Measurements from ENCODE around the gene BBOX1.

The BBOX1 gene

GRCh38 chr11:27025957-27026733 lies 14.5 kb upstream of the BBOX1 start:
- no peak for DNase-seq

- DNase-seq: no peak
These were observed 12.1 kb upstream of the BBOX1 start for GRCh38 chr11:27028561-27028965.

GRCh38 chr11:27029966-27030365 lies 10.6 kb upstream of the BBOX1 start:
- no peak for DNase-seq

GRCh38 chr11:27031754-27032153 lies 8.9 kb upstream of the BBOX1 start:
- no peak for DNase-seq

- DNase-seq: no peak
These were observed 742 bp upstream of the BBOX1 start for GRCh38 chr11:27039873-27040272.

GRCh38 chr11:27041141-27041899 lies 705 bp downstream of the BBOX1 start:
- DNase-seq: no peak

- DNase-seq: no peak
These were observed 6.3 kb downstream of the BBOX1 start for GRCh38 chr11:27046956-27047355.

- no peak for DNase-seq
These were observed 12.1 kb downstream of the BBOX1 start for GRCh38 chr11:27052668-27053067.

- DNase-seq: no peak
These were observed 14.6 kb downstream of the BBOX1 start for GRCh38 chr11:27055065-27055682.

GRCh38 chr11:27057091-27057780 lies 16.6 kb downstream of the BBOX1 start:
- no peak for DNase-seq

GRCh38 chr11:27058456-27058855 lies 17.8 kb downstream of the BBOX1 start:
- DNase-seq: no peak

GRCh38 chr11:27059431-27059830 lies 18.8 kb downstream of the BBOX1 start:
- no peak for DNase-seq

- no peak for DNase-seq
These were observed 20.3 kb downstream of the BBOX1 start for GRCh38 chr11:27060816-27061460.

- DNase-seq: no peak
These were observed 20.8 kb downstream of the BBOX1 start for GRCh38 chr11:27061461-27061821.

- no peak for DNase-seq
These were observed 23.5 kb downstream of the BBOX1 start for GRCh38 chr11:27064086-27064485.

GRCh38 chr11:27075192-27075591 lies 34.6 kb downstream of the BBOX1 start:
- no peak for DNase-seq

GRCh38 chr11:27075655-27076054 lies 35.0 kb downstream of the BBOX1 start:
- DNase-seq: no peak

GRCh38 chr11:27076121-27076589 lies 35.5 kb downstream of the BBOX1 start:
- DNase-seq: no peak

- DNase-seq: no peak
These were observed 40.4 kb downstream of the BBOX1 start for GRCh38 chr11:27081056-27081455.

- no peak for DNase-seq
These were observed 42.6 kb downstream of the BBOX1 start for GRCh38 chr11:27083241-27083640.

- DNase-seq: no peak
These were observed 43.2 kb downstream of the BBOX1 start for GRCh38 chr11:27083782-27084181.

- no peak for DNase-seq
These were observed 43.9 kb downstream of the BBOX1 start for GRCh38 chr11:27084518-27084917.

GRCh38 chr11:27085111-27085510 lies 44.5 kb downstream of the BBOX1 start:
- DNase-seq: no peak
